Hematopoietic multipotent progenitor cell treated with erythropoietin and hydrocortisone succinate and interleukin-3 and kit ligand, for 6 days (in vitro differentiated cells): ENCODE results near the gene RPAIN.

Experiments
- DNase-seq: peaks from one replicate; pipeline ENCODE4 v3.0.0-alpha.2; 2015

RPAIN gene

GRCh38 chr17:5419959-5420653 lies at the start of gene RPAIN:
Gene RPAIN (plus strand): TSS chr17:5420182. CDS start chr17:5420211, 29 bp downstream.
- DNase-seq: peak; percentile 96

DNA sequence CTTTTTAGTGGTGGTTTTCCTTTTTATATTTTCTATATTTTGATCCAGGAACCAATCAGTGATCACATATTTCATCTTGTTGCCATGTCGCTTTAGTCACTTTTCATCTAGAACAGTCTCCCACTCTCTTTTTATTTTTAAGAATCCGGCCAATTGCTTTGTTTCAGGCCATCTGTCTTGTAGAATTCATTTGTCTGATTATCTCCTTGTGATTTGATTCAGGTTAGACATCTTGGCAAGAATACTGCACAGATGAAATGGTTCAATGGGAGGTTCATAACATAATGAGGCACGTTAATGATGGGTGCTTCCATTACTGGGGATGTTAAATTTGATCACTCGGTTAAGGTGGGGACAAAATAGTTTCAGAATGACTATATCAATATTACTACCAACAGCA lies 49.6 kb upstream of the RPAIN start:
- no peak for DNase-seq

GRCh38 chr17:5373112-5373511 lies 46.9 kb upstream of the RPAIN start:
- no peak for DNase-seq

DNA sequence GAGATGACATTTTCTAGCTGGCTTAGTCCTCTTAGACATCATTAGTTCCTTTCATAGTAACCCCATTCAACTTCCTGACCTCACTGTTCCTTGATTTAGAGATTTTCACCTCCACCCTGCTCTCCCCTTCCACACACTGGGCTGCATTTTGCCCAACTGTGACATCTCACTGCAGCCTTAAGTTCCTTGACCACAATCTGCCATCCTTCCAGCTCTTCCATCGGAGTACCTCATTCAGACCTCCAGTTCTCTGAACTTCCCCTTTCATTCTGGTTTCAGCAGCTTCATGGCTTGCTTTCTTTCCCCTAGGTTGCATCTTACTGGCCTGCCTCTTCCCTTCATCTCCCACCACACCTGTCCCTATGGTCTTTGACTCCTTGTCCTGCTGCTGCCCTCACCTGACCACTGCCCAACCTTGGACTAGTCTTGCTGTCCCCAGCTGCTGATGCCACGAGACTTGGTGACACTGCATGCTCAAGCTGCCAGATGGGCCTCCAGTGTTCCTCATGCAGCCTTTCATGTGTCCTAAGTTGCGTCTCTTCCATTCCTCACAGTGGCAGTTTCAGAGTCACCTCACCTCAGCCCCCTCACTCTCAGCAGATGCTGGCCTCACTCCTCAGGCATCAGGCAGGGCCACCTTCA lies 41.3 kb upstream of the RPAIN start:
- no peak for DNase-seq

GRCh38 chr17:5379351-5380107 lies 40.5 kb upstream of the RPAIN start:
- DNase-seq: no peak

DNA sequence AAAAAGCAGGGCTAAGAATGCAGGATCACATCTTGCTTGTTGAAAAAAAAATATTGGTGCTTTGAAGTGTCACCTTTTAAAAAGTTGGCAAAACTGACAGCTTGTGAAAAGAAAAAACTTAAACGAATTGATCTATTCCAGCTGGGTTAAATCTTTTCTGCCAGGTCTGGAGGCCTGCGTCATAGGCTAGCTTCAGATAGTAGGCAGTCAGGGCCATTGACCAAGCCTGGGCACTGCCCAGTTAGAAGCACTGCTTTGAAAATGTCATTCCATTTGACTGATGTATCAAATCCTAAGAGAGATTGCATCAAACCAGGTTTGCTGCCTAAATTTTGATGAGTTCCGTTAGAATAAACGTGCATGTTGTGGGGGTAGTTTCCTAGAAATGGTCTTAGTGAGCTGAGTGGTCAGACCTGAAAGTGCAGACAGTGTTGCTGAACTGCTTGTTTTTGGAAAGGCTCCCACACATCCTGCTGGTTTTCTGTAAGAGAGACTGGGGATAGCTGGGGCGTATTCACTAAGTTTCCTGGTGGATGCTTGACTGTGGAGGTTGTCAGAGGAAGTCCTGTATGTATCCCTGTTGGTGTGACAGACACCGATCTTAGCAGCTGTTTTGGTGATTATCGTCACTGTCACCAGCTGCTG lies 39.4 kb upstream of the RPAIN start:
- DNase-seq: no peak

DNA sequence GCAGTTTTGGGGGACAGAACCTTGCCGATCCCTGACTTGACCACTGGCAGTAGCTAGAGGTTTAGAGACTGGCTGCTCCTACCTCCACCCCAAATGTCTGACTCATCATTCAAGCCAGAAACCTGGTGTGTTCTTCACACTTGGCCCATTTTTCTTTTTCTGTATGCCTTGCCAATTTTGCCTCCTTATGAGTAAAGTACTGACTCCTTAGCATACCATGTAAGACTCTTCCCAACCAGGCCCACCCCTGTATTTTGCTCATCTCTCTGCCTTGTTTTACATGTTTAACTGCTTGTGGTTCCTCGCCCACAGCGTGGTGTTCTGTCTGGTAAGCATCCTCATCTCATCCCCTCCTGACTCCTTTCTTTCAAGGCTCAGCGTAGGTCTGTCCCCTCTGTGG lies 38.4 kb upstream of the RPAIN start:
- DNase-seq: no peak

- DNase-seq: no peak
Measured at GRCh38 chr17:5391678-5392077, 28.3 kb upstream of the RPAIN start.

GRCh38 chr17:5396612-5397011 lies 23.4 kb upstream of the RPAIN start:
- DNase-seq: no peak

DNA sequence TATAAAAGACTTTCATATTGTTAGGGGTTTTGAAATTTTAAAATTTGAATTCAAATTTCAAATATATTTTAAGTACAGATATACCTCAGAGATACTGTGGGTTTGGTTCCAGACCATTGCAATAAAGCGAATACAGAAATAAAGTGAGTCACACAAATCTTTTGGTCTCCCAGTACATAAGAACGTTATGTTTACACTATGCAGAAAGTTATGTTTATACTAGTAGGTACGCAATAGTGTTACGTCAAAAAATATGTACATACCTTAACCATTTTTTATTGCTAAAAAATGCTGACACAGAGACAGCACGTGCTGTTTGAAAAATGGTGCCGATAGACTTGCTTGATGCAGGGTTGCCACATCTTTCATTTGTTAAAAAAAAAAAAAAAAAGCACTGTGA lies 20.2 kb upstream of the RPAIN start:
- no peak for DNase-seq

DNA sequence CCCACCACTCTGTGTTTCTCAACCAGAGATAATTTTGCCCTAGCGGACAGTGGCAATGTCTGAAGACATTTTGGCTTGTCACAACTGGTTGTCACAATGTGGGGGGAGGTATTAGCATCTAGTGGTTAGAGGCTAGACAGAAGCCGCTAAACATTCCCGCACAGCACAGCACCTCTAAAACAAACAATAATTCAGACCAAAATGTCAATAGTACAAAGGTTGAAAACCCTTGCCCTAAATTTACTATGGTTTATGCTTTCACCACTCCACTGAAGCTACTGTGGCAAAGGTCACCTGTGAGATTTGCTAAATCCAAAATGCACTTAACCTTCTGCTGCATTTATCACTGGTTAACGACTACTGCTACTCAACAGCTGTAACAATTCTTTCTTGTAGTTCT lies 14.6 kb upstream of the RPAIN start:
- DNase-seq: no peak

- peak; percentile 50 for DNase-seq
Measured at GRCh38 chr17:5408186-5408585, 11.8 kb upstream of the RPAIN start.

DNA sequence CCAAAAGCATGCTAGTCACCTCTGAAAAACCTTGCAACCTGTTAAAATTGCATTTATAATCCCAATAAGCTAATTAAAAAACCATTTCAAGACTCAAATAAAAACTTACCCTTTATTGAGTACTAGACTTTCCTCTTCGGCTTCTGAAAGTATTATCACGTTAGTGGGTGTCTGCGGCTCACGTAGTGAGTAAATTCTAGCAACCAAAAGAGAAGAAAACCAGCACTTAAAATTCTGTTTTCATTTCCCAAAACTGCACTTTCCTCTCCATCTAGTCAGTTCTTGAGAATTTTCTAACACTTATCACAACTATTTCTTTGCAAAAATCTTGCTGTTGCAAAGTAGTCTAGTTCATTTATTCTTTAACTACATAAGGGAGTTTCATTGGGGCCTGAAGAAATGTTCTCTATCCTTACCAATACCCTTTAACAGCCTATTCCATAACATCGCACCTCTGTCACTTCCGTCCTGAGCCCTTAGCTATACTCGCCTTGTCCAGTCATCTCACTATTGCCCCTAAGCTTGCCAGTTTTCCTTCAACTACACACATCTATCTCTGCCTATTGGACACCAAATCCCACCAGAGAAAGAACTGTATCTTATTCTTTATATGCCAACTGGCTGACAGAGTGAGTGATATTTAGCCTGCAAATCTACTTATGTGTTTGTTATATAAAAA lies 9.2 kb upstream of the RPAIN start:
- DNase-seq: no peak

DNA sequence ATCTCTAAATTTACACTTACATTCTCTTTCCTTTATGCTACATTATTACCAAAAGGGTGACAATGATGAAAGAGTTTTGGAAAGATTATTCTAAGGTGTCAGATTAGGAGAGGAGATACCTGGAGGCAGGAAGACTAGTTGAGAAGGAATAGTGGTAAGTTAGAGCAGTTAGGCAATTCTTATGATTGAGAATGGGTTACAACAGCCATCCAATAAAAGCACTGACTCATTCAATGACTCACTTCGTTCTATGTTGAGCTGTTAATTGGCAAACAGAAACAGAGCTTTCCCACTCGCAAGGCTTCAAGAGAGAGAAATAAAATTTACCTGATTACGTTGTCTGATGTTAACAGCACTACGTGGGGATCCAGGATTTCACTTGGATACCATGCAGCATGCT lies 6.3 kb upstream of the RPAIN start:
- no peak for DNase-seq

GRCh38 chr17:5416901-5417300 lies 3.1 kb upstream of the RPAIN start:
- DNase-seq: no peak

GRCh38 chr17:5418858-5419355 lies 1.1 kb upstream of the RPAIN start:
- peak; percentile 69 for DNase-seq

DNA sequence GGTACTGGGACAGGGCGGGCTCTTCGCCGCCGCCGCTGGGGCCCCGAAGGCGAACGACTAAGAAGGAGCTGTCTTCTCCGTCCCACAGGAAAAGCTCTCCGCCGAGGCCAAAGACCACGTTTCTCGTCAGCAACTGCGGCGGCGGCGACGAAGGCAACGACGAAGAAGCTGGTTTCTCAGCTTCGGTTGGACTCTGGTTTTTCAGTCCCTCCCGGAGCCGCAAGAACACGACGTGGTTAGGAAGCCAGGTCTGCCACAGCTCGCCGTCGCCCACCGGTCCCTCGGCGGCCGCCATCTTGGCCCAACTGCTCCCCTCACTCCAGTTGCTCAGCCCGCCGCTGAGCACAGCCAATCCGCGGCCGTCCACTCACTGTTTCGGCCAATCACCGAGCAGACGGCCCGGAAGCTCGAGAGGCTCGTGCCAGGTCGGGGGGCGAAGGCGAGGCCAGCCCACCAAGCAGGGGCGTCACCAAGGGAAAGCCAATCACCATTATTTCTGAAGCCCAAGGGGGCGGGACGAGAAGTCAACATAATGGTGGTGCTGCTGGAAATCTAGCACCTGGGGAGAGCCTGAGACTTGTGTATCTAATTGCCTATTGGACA lies 525 bp upstream of the RPAIN start, which contains the start of gene NUP88:
Gene NUP88, minus strand, starts transcription at position 307 of the 603 bp plus-strand sequence. Its CDS starts 12 bp downstream, at position 295.
- DNase-seq: peak; percentile 99

DNA sequence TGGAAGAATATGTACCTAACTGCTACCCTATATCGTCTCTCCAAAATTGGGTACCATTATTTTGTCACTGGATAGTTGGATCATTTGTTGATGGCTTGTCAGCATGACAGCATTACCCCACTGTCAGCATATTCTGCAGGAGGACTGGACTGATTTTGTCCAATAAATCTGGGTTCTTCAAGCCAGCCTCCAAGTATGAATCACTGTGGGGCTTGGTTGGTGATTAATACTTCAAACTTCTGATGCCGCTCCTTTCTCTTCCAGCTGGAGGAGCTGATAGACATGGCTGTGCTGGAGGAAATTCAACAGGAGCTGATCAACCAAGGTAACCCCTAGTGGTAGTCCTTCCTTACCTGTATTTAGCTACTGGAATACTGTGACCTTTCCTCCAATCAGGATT lies 2.5 kb downstream of the RPAIN start:
- no peak for DNase-seq

GRCh38 chr17:5424909-5425308 lies 4.9 kb downstream of the RPAIN start:
- DNase-seq: no peak

GRCh38 chr17:5425826-5426225 lies 5.8 kb downstream of the RPAIN start:
- no peak for DNase-seq

GRCh38 chr17:5429191-5429887 lies 9.4 kb downstream of the RPAIN start:
- no peak for DNase-seq
